H1 (cell line): ENCODE results near the gene APOOL.

Source experiments
- CHD1 ChIP-seq: IDR thresholded peaks from 2 replicates; pipeline ENCODE4 v1.6.1; 2012; ENCODE audit warnings: low read depth, low read length, improper control_type of control experiment
- CTCF ChIP-seq, 3 experiments: IDR thresholded peaks; 1 replicate in 2 of 3; 2 replicates in 1 of 3; pipeline versions ENCODE4 v1.5.1 to v1.6.1; 2011; ENCODE audit warnings: low read length in 3 of 3, mild to moderate bottlenecking in 3 of 3, inconsistent platforms in 2 of 3, low read depth in 1 of 3, moderate library complexity in 1 of 3; ENCODE audit not compliant: insufficient read depth in 1 of 3; ENCODE audit errors: control extremely low read depth in 1 of 3
- EP300 ChIP-seq, 2 experiments: IDR thresholded peaks; 1 replicate in 1 of 2; 2 replicates in 1 of 2; pipeline ENCODE4 v1.6.1; 2011 to 2012; ENCODE audit warnings: low read depth in 2 of 2, low read length in 2 of 2, mild to moderate bottlenecking in 2 of 2, borderline replicate concordance in 1 of 2, inconsistent platforms in 1 of 2, moderate library complexity in 1 of 2
- EZH2 ChIP-seq: fragments of 200-600 bp; sonication (generic); IDR thresholded peaks from 2 replicates; pipeline ENCODE4 v1.7.1; 2012; ENCODE audit warnings: low read depth, mild to moderate bottlenecking, moderate library complexity, low read length, inconsistent platforms; ENCODE audit not compliant: severe bottlenecking
- JUND ChIP-seq: IDR thresholded peaks from 2 replicates; pipeline ENCODE4 v1.6.1; 2011; ENCODE audit warnings: mild to moderate bottlenecking, improper control_type of control experiment, low read length
- POLR2A ChIP-seq, 2 experiments: IDR thresholded peaks; 1 replicate in 1 of 2; 2 replicates in 1 of 2; pipeline ENCODE4 v1.6.1; 2011; ENCODE audit warnings: low read depth in 2 of 2, low read length in 2 of 2, mild to moderate bottlenecking in 2 of 2; ENCODE audit errors: control extremely low read depth in 1 of 2
- POLR2AphosphoS5 ChIP-seq: IDR thresholded peaks from 2 replicates; pipeline ENCODE4 v1.6.1; 2011; ENCODE audit warnings: low read depth, low read length
- POU5F1 ChIP-seq: IDR thresholded peaks from 2 replicates; pipeline ENCODE4 v1.6.1; 2011; ENCODE audit warnings: low read depth, mild to moderate bottlenecking, low read length, moderate library complexity
- SP2 ChIP-seq: IDR thresholded peaks from 2 replicates; pipeline ENCODE4 v1.6.1; 2012; ENCODE audit warnings: mild to moderate bottlenecking, low read length, inconsistent platforms
- SP4 ChIP-seq: IDR thresholded peaks from 2 replicates; pipeline ENCODE4 v1.6.1; 2012; ENCODE audit warnings: low read length, inconsistent platforms
- SRF ChIP-seq: IDR thresholded peaks from 2 replicates; pipeline ENCODE4 v1.6.1; 2011; ENCODE audit warnings: mild to moderate bottlenecking, low read depth, low read length, moderate library complexity
- TEAD4 ChIP-seq: IDR thresholded peaks from 2 replicates; pipeline ENCODE4 v1.6.1; 2012; ENCODE audit warnings: low read depth, low read length, inconsistent platforms, mixed read lengths

- TF ChIP-seq CTCF (IDR thresholded peaks at IDR 0.05; ENCODE audit: control extremely low read depth in 1 of 3, insufficient read depth in 1 of 3, low read depth in 1 of 3, low read length in 3 of 3) = no peak
- TF ChIP-seq POLR2A (IDR thresholded peaks at IDR 0.05; ENCODE audit: control extremely low read depth in 1 of 2, low read depth in 2 of 2, low read length in 2 of 2) = no peak
- TF ChIP-seq CHD1 = no peak
- TF ChIP-seq POU5F1 = no peak
- no peak for TF ChIP-seq JUND
- TF ChIP-seq TEAD4 = no peak
- no peak for TF ChIP-seq EP300 (IDR thresholded peaks at IDR 0.05; ENCODE audit: borderline replicate concordance in 1 of 2, low read depth in 2 of 2, low read length in 2 of 2)
- no peak for TF ChIP-seq SP4
- no peak for TF ChIP-seq POLR2AphosphoS5
- TF ChIP-seq SRF = no peak
- no peak for TF ChIP-seq EZH2
- TF ChIP-seq SP2 = no peak
These were observed 8.4 kb downstream of the APOOL start for GRCh38 chrX:85012098-85012497.
